Esophagus squamous epithelium (tissue), 4 donors: Measurements from ENCODE around the gene KCTD17.

ENCODE experiments used
- POLR2A ChIP-seq, 4 donors: fragments of 450-650 bp; IDR thresholded peaks; one replicate each; pipeline ENCODE4 v1.6.1; 2017; ENCODE audit warnings: antibody characterized with exemption in 4 of 4, mild to moderate bottlenecking in 4 of 4, moderate library complexity in 3 of 4
- TF ChIP-seq, protein P1 (sequence below), 6 experiments: fragments of 450-650 bp in 4 of 6; fragments of 200-600 bp in 2 of 6; sonication (generic) in 2 of 6; IDR thresholded peaks; one replicate each; pipeline ENCODE4 v1.5.1; 2016 to 2019; ENCODE audit warnings: antibody characterized with exemption in 6 of 6, mild to moderate bottlenecking in 4 of 6, moderate library complexity in 4 of 6

DNA sequence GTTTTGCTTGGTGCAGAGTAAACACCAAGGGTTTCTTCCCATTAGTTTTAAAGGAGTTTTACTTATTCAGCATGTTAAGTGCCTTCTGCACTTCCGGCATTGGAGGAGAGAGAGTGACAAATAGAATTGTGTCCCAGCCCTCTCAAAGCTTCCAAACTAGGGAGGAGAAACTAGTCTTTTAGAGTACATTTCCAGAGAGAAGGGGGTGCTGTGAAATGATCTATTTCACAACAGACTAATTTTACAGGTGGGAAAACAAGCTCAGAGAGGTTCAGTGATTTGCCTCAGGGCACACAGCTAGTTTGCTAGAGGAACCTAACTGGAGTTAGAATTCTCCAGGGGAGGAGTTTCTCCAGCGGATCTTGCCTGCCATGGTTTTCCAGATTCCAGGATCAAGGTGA, 19.4 kb upstream of the KCTD17 start:
- TF ChIP-seq, protein P1, sequence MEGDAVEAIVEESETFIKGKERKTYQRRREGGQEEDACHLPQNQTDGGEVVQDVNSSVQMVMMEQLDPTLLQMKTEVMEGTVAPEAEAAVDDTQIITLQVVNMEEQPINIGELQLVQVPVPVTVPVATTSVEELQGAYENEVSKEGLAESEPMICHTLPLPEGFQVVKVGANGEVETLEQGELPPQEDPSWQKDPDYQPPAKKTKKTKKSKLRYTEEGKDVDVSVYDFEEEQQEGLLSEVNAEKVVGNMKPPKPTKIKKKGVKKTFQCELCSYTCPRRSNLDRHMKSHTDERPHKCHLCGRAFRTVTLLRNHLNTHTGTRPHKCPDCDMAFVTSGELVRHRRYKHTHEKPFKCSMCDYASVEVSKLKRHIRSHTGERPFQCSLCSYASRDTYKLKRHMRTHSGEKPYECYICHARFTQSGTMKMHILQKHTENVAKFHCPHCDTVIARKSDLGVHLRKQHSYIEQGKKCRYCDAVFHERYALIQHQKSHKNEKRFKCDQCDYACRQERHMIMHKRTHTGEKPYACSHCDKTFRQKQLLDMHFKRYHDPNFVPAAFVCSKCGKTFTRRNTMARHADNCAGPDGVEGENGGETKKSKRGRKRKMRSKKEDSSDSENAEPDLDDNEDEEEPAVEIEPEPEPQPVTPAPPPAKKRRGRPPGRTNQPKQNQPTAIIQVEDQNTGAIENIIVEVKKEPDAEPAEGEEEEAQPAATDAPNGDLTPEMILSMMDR (IDR thresholded peaks at IDR 0.05): no peak
- no peak for TF ChIP-seq POLR2A (IDR thresholded peaks at IDR 0.05)
